SW480 (cell line): ENCODE measurements around the gene CRTC2.

ENCODE experiments used
- DNase-seq: peaks from one replicate; pipeline ENCODE4 v3.0.0-alpha.2; 2016; ENCODE audit warnings: low spot score

The CRTC2 gene

DNA sequence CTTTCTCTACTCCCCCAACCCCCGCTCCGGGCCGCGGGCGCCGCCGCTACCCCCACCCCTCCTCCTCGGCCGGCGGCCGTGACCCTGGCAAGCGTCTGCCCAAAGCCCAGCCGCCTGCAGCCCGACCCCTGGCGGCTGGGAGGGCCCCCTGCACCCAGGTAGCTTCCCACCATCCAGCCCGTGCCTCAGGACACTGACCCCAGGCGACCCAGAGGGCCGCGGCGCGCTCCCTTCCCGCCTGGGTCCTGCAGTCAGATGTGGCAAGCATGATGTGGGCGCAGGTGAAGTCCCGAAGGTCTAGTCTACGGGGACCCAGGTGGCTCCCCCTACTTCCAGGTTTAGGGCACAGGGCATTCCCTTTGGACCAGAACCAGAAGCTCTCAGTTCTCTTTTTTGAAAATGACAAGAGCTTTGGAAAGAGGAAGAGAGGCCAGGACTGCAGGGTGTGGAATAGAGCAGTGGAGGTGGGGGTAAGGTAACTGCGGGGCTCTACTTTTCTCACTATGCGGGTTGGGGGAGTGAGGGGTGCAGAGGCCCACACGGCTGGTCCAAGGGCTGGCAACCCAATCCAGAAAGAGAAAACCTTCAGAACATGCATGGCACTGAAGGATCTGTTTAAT, 11.7 kb downstream of the CRTC2 start, which contains the start of gene DENND4B:
TSS of gene DENND4B (minus strand) at position 97 of the 620 bp plus-strand sequence. CDS start 2,344 bp downstream, outside the sequence.
- peak; percentile 80 for DNase-seq

DNA sequence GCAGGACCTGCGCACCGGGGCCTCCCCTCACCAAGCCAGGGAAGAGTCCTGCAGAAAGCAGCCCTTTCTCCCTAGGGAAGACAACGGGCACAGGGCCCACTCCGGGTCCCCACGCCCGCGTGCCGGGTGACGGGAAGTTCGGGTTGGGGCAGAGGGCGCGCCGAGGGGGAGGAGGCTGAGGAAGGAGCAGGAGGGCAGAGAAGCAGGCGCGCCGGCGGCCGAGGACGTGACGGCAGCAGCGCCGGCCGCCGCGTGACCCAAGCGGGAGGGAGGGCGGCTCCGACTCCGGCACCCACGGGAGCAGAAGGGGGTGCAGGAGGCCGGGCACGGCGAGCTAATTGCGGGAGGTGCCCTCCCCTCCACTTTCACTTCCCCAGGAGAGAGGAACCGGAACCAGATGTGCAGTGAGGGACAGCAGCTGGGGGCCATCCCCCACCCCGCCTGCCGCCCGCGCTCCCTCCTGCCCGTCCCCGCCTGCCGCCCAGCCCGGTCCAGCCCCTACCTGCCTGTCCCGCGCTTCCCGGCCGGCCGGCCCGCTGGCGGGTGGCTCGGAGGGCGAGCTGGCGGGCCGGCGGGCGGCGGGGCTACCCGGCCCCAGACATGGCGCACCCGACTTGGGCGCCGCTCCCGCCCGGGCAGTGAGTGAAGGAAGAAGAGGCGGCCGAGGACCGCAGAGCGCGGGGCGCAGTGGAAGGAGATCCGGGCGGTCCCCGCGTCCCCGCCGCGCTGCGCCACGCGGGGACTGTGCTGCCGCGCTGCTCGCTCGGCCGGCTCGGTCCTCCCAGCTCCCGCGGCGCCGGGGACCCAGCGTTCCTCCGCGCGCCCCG, 12.4 kb downstream of the CRTC2 start:
- DNase-seq = peak; percentile 45

DNA sequence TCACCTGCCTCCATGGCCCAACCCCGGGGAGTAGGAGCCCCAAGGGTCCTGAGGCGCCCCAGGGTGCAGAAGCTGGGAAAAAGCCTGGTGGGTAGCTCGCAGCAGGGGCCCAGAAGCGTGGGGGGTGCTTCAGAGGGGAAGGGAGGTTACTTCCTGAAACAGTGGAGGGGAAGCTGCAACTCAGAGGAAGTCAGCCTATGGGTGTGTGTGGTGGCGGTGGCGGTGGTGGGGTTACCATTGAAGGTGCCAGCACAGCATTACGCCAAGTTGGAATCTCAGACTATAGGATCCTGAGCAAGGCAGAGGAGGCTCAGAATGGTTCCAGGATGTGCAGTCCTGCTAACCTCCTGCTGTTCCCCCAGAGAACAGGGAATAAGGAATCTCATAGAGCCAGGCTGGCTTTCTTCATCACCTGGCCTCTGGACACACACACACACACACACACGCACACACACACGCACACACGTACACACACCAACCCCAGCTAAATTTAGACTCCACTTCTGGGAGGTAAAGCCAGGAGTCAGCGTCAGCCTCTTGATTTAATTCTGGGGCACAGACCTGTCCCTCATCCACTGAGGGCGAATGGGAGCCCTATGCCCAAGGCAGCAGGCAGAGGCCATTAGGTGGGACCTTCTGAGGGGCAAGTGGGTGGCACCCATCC, 13.1 kb downstream of the CRTC2 start:
- no peak for DNase-seq

DNA sequence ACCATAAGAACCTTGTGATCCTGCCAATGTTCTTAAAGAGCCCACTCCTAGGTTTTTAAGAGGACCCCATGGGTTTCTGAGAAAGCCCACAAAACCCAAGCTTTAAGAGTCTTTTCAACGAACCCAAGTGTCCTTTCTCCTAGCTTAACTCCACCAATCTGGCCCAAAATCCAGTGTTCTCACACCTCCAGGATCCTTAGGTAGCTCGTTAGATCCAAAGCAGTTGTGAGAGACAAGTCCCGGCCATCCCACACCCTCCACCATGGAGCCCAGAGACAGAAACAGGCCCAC, 13.6 kb downstream of the CRTC2 start:
- no peak for DNase-seq

DNA sequence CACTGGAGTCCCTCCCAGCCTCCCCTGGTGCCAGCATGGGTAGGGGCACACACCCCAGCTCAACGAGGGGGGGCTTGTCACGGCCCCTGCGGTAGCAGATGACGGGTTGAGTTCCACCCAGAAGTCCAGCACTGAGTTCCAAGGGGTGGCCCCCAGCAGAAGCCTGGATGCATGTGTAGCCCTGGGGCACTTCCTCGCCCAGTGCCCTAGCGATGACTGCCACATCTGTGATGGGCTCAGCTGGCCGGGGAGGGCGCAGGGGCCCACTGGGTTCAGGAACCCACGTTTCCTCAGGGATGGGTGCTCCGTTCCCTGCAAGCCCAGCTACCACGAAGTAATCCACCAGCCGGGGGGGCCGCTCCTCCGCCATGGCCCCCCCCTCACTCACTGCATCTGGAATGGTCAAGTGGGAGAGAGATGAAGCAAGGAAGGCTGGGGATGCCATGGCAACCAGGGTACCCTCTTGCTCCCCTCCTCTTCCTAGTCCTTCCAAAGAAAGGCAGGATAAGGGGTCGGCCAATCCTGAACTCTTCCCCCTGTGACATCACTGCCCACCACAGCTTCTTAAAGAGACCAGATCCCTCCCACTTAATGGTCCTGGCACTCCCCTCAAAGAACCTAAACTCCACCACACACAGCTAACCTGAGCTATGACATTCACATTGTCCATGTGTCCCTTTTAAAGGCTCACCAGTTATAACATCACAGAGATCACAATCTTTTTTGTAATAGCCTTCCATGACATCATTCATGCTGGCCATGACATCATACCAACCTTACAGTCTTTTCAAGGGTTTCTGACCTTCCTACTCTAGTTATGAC, 14.2 kb downstream of the CRTC2 start:
- DNase-seq = no peak

DNA sequence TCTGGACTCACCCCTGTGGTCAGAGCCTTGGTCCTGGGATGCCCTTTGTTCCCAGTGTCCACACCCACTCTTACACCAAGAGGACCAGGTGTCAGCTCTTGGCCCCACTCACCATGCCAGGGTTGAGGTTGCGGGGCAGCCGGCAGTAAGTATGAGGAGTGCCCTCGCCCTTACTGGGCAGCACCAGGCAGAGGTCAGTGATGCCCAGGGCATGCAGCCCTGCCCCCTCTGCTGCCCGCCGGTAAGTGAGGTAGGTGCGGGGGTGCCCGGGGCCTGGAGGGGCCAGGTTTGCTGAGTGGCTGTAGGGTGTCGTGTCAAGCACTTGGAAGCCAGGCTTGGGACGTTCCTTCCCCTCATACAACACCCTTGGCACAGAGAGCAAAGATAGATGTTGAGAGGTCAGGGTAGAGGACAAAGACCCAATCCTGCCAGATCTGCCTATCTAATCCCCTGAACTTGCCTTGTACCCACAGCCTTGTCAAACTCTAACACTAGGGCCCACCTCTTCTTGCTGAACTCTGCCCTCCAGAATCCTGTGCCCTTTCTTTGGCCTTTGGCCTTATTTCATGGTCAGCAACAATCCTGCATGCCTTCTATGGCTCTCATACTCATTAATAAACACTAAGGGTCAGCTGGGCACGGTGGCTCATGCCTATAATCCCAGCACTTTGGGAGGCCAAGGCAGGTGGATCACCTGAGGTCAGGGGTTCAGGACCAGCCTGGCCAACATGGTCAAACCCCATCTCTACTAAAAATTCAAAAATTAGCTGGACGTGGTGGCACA, 15.5 kb downstream of the CRTC2 start:
- DNase-seq = no peak

DNA sequence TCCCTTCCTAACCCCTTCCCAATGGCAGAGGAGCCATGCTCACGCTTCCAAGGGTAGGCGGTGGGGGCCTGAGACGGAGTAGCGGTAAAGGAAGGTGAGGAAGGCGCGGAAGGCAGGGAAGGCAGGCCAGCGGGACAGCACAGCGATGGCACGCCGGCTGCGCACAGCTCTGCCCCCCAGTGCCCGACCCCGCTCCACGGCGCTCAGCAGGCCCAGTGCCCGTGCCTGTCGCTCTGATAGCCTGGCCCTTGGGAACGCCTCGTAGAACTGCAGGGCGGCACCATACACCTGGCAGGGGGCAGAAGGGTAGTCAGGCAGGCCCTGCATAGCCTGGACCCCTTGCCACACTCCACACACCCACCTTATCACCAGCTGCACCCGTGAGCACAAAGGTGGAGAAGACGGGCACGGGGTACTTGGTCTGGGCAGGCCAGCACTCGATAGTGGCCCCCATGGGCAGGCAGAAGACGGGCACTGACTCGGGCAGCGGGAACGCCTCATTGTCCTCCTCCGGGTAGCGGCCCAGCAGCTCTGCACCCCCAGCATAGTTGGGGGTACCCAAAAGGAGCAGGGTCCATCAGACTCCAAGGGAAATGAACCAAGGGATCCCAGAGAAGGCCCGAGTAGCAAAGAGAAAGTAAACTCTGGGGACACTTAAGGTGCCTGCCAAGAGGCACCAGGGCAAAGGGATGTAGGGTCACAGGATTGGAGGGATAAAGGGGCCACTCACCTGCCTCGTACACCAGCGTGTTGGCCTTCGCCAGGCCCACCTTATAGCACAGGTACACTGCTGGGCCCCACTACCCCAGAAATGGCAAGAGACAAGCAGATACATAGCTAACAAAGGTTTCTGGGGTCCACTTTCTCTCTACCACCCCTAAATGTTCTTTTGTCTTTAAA, 16.3 kb downstream of the CRTC2 start:
- DNase-seq = no peak

DNA sequence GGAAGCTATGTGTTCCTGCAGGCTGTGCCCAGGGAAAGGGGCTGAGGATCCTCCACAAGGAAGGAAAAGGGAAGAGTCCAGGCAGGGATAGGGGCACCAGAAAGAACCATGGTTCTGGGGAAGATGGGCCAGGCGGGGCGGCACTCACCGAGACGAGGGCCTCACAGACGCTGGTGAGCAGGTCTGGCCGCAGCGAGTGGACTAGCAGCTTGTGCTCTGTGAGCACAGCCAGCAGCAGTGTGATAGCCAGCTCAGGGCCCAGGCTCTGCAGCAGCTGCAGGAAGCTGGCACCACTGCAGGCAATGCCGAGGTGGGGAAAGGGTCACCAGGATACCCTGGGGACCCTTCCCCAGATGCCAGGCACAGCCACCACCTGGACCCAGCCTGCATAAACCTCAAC, 17.7 kb downstream of the CRTC2 start:
- DNase-seq = no peak

DNA sequence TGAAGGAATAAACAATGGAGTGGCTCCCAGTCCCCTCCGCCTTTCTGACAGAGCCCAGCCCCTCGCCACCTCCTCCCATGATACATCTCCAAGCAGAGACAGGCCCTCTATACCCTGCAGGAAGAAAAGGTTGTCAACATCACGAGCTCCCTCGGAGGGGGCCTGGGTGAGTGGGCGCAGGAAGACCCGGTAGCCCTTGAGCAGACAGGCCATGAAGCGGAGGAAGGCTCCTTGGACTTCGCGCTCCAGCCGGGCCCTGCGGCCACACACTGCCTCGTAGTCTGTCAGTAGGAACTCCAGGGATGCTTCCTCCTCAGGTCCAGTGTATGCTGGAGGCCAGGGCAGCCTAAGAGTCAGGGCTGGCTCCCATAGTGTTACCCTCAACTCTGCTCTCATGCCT, 18.9 kb downstream of the CRTC2 start:
- no peak for DNase-seq

DNA sequence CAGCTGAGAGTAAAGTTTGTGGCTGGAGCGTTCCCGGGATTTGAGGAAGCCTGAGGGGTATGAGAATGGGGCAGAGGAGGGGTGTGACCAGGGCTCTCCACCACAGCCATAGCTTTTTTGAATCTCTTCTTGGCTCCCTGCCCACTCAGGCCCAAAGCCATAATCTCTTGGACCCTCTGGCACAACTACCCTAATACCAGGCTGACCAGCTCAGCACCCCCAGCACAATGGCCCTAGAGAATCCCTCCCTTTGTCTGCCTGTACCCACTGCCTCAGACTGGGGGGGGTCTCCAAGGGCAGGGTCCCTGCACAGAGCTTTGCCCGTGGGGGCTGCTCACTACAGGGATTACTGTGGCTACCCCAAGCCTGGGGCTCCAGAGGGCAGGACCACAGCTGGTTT, 19.4 kb downstream of the CRTC2 start:
- DNase-seq = no peak

DNA sequence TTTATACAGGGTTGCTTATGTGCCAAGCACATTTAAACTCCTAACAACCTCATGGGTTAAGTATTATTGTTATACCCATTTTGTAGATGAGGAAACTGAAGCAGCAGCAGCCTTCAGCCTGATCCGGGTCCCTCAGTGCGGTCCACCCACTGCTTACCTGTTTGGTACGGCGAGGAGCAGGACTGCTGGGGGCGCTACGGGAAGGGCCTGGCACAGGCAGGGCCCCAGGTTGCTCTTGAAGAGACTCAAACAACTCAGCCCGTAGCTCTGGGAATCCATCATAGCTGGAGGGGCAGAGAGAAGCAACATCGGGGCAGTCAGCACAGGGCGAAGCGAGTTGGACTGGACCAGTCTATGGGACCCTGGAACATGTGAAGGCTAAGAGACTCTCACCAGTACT, 21.1 kb downstream of the CRTC2 start:
- no peak for DNase-seq

DNA sequence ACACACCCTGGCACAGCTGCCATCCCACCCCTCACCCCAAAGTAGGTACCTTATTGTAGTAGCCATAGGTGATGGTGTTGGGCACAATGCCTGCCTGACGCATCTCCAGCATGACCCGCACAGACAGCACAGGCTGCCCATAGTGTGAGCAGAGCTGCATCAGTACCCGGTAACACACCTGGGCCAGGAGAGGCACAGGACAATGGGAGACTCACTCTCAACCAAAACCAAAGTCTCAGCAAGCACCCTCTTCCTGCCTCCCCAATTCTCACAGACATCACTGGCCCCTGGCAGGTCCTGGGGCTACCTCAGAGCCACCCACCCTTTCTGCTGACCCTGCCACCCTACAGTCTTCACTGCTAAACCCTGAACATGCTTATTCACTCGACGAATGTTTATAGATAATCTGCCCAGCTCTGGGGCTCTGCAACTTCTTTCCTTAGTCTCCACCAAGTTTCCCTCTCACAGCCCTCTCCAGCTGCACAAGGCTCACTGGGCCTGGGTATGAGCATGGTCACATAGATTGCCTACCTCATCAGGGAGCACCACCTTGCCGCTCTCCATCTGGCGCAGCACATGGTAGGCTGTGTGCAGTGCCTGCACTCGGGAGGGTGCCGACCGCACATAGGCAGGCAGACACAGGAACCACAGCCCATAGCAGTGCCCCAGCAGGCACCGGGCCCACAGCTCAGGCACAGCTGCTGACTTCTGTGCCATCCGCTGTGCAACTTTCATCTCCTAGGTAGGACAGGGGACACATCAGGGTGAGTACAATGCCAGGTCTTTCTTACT, 22.2 kb downstream of the CRTC2 start:
- DNase-seq = no peak

DNA sequence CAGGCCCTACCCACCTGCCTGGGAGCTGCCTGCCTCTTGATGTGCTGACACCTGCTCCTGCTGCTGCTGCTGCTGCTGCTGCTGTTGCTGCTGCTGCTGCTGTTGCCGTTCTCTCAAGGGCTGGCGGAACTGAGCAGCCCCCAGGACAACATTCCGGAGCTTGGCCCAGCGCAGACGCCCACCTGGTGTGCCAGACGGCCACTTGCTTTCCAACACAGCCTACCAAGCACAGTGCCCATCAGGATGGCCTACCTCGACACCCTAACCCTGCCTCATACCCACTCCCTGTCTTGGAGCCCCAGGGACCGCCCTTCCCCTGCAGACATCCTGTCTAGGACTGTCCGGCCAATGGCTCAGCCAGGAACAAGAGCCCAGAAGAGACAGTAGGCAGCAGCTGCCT, 23.7 kb downstream of the CRTC2 start:
- DNase-seq = no peak

DNA sequence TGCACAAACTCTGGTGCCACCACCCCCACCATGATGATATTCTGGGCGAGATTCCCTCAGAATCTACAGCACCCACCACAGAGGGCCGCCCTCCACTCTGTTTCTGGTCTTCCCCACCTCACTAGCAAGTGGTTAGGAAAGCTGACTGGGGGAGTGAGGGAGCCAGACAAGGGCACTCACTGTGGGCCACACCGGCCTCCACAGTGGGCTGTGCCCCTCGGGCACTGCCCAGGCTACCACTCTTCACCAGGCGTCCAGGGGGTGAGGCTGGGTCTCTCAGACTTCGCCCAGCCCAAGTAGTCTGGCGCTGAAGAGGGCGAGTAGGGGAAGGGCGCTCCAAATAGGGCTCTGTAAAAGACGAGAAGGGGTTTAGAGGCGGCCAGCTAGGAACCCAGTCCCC, 24.5 kb downstream of the CRTC2 start:
- DNase-seq = no peak

DNA sequence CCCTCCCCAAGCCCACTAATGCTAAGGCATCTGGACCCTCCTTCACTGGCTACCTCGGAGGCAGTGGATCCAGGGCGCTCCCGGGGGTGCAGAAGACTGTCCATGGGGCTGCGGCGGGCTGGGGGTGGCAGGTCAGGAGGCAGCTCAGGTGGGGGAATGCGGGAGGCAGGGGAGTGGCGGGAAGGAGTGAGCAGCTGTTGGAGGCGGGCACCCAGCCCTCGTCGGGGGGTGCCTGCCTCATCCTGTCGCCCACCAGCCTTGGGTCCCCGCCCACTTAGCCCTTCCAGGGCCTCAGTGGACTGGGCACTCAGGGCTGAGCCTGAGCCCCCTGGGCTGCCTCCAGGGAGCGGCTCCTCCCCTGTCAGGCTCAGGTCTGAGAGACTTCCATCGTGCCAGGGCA, 25.0 kb downstream of the CRTC2 start:
- no peak for DNase-seq

DNA sequence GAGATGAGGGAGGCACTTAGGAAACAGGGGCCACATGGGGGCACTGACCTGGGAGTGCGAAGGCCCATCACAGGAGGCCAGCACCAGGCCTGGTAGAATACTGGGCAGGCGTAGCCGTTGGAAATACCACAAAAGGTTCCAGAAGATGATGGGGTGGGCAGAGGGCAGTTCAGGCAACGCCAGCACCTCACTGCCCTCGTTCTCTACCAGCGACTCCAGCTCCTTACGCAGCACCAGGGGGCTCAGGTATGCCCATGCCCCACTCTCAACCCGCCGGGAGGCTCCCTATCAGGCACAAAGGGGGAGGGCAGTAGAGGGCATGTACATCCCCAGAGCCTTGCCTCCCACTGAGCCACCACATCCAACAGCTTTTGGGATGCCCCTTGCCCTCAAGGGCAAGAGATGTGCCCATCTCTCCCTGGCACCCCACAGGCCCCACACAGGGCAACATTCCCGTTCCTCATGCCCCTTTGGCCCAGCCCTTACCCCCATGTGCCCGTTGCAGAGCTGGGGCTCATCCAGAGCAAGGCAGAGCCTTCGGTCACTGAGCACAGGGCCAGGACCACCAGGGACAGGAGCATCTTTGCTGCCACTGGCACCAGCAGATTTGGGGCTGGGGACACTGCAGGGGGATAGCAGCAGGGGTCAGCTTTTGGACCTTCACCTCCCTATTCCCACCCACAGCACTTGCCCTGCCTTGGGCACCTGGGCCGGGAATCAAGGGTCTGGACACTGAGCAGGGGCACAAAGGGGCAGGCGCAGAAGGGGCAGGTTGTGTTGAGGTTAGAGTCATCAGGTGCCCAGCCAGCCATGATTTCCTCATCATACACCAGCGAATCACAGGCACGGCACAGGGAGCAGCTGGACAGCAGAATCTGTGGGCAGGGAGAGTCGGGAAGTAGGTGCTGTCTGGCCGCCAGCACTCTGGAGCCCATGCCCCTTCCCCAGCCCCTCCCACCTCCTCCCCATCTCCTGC, 26.0 kb downstream of the CRTC2 start:
- DNase-seq = no peak

DNA sequence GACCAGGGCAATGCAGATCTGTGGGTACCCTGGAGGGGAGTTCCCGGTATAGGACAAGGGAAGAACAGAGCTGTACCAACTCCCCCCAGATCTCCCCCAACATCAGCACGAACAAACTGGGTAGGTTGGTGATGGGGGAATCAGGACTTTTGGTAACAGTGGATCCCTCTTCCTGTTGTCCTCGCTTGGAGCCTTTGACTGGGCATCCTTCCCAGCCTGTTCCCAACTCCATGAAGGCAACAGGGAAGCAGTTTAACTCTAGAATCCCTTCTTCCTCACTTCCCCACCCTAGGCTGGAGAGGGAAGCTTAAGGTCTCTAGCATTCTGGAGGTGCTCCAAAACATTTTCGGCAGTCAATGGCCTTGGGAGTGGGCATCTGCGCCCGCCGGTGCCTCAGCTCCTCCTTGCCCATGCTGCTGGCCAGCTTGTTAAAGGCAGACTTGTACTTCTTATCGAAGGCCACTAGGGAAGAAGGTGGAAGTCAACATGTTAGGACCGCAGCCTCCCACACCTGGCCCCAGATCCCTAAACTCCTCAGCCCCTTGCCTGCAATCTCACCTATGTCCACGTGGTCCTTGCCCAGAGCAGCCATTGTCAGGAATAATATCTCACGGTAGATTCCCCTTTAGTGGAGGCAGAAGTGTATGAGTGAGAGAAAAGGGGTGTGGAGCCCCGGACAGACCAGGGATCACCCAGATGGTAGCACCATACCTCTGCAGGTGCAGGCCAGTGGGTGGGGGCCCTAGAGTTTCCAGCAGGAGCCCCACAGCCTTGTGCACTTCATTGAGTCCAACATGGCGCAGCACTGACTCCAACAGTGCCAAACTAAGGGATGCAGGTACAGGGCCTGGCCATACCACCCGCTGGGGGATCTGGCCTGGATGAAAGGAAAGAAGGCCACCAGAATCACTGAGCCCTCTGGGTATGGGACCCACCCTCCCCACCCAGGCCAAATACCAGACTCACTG, 28.1 kb downstream of the CRTC2 start:
- no peak for DNase-seq
